Measurements from ENCODE around the gene EMC7. TPM values are rescaled to one million over a fixed set of nuclear protein-coding genes. Genes with fewer than 3 reads are reported as not detected.
A peak's percentile ranks its signal among the peaks of the same experiment; 100 is the strongest.

Gene EMC7
- total RNA-seq, 2 donors from 2014 or later = 27.4 to 27.8 TPM

DNA sequence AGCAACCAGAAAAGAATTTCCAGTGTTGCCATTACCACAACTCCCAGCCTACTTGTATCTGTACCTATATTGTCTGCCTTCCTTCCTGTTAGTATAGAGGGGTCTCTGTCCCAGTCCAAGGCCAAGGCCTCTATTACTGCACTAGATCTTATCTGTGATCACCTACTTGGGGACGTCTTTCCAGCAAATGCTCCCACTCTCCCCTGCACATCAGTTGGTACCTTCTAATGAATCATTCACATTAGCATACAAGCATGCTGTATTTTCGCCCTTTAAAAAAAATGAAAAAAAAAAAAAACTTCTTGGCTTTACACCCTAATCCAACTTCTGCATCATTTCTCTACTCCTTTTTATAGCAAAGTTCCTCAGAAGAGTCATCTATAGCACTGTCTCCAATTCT lies 57.8 kb downstream of the EMC7 start:
- intact Hi-C loops (cut with DNase I) = no loop called here
- 60 to 72% methylated on average over 2 of the region's 2 CpGs for WGBS, 2 donors
- H3K4me3 ChIP-seq = no peak overlapping the region
- H3K27ac ChIP-seq = no peak overlapping the region
- H3K4me1 ChIP-seq = peaks cover 7% of the 10 kb centered on the region
- no peak for ATAC-seq
- no peaks in the 10 kb centered on the region for H3K27me3 ChIP-seq
- H3K36me3 ChIP-seq (replicated peaks in 1 of 2; ENCODE audit: insufficient read depth in 1 of 2, low read depth in 2 of 2) = no peaks in the 10 kb centered on the region
- H3K9me3 ChIP-seq = no peaks in the 10 kb centered on the region
- no peak for DNase-seq
- TF ChIP-seq, protein P1, sequence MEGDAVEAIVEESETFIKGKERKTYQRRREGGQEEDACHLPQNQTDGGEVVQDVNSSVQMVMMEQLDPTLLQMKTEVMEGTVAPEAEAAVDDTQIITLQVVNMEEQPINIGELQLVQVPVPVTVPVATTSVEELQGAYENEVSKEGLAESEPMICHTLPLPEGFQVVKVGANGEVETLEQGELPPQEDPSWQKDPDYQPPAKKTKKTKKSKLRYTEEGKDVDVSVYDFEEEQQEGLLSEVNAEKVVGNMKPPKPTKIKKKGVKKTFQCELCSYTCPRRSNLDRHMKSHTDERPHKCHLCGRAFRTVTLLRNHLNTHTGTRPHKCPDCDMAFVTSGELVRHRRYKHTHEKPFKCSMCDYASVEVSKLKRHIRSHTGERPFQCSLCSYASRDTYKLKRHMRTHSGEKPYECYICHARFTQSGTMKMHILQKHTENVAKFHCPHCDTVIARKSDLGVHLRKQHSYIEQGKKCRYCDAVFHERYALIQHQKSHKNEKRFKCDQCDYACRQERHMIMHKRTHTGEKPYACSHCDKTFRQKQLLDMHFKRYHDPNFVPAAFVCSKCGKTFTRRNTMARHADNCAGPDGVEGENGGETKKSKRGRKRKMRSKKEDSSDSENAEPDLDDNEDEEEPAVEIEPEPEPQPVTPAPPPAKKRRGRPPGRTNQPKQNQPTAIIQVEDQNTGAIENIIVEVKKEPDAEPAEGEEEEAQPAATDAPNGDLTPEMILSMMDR (IDR thresholded peaks at IDR 0.05) = no peak
- TF ChIP-seq POLR2A (IDR thresholded peaks at IDR 0.05) = no peak

DNA sequence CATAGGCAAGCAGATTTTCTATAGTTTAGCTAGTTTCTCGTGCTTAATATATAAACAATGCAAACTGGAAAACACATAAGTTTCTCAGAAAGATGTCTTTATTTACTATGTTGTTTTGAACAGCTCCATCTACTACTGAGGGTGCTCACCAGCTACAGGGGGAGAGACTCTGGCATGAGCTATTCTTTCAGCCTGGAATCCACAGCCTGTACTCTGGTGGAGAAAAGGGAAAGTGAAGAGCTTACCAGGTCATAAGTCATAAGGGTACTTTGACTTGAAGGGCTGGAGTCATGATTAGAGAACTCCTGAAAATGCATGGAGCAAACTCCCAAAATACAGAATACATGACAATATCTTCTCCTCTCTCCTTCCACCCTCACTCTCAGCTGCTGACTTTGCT lies 58.3 kb downstream of the EMC7 start:
- 54 to 55% methylated on average over 1 of the region's 1 CpG for WGBS, 2 donors
- no peaks in the 10 kb centered on the region for H3K9me3 ChIP-seq
- no peaks in the 10 kb centered on the region for H3K27me3 ChIP-seq
- intact Hi-C loops (cut with DNase I) = no loop called here
- no peak for ATAC-seq
- no peak overlapping the region for H3K4me3 ChIP-seq
- TF ChIP-seq POLR2A (IDR thresholded peaks at IDR 0.05) = no peak
- TF ChIP-seq, protein P1 (IDR thresholded peaks at IDR 0.05) = no peak
- peaks cover 7% of the 10 kb centered on the region for H3K4me1 ChIP-seq
- H3K27ac ChIP-seq = no peak overlapping the region
- DNase-seq = no peak
- no peaks in the 10 kb centered on the region for H3K36me3 ChIP-seq (replicated peaks in 1 of 2; ENCODE audit: insufficient read depth in 1 of 2, low read depth in 2 of 2)

DNA sequence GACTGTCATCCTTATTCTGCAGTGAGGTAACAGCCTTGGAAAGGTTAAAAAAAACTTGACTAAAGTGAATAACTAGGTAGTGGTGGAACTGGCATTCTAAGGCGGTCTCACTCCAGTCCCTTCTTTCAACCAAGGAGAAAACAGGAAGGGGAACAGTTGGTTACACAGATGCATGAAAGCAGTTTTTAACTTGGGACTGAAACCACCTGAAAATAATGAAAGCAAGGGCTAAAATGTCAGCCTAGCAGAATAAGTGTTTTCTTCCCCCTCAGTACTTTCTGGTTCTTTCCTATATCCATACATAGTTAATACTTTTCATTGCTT lies 61.9 kb downstream of the EMC7 start:
- Histone ChIP-seq H3K4me1 (peaks cover 10% of the 10 kb centered on the region), H3K27ac (peak overlapping the region in 1 of 4 donors; percentile 92), H3K9me3 (no peaks in the 10 kb centered on the region), H3K4me3 (no peak overlapping the region), H3K27me3 (no peaks in the 10 kb centered on the region), H3K36me3 (replicated peaks in 1 of 2; ENCODE audit: insufficient read depth in 1 of 2, low read depth in 2 of 2) (no peaks in the 10 kb centered on the region)
- ATAC-seq (no peak), DNase-seq (no peak)
- intact Hi-C loops (cut with DNase I) = no loop called here
- 70 to 88% methylated on average over 1 of the region's 1 CpG for WGBS, 2 donors
- TF ChIP-seq, protein P1 (IDR thresholded peaks at IDR 0.05) = no peak
- no peak for TF ChIP-seq POLR2A (IDR thresholded peaks at IDR 0.05)

DNA sequence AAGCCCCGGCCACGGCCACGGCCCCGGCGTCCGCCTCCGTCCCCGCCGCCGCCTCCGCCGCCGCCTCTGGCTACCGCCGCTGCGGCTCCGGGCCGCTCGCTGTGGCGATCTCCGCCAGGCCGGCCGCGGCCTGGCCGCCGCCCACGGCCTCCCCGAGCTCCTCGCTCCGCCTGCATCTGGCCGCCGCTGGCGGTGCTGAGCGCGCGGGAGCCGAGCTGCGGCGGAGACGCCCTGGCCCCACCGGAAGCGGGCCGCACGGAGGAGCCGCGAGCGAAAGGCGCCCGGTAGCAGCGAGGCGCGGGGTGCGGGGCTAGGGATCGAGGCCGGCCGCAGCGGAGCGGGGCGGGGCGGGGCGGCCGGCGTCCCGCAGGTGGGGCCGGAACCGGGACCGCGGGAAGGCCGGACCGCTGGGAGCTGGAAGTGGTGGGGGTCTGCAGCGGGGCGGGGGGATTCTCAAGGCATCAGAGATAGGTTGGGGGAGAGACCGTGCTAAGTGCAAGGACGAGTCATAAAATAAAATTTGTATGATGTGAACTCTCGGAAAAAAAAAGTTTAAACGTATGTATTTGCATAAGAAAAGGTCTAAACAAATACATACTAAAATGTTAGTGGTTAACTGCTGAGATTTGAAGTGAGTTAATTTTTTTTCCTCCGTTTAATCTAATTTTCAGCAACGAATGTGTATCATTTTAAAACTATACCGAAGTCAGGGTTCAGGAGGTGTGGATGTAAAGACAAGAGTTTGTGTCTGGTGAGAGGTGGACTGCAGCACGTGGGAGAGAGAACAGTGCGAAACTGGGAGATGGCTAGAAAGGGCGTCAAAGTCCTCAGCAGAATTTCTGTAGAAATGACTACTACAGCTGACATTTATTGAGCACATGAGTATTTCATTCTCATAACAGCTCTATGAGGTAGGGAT lies 62.5 kb downstream of the EMC7 start, which contains the start of gene AVEN:
TSS of gene AVEN (minus strand) at position 334 of the 919 bp plus-strand sequence. CDS start at position 176, 158 bp downstream.
- intact Hi-C loops (cut with DNase I) = no loop called here
- Histone ChIP-seq H3K27ac (peak within 1 kb of the TSS; percentile 75 to 95 (median 88)), H3K36me3 (replicated peaks in 1 of 2; ENCODE audit: insufficient read depth in 1 of 2, low read depth in 2 of 2) (no peaks in the 10 kb centered on the region), H3K9me3 (no peaks in the 10 kb centered on the region), H3K27me3 (no peaks in the 10 kb centered on the region), H3K4me3 (peak within 1 kb of the TSS; percentile 80 to 81), H3K4me1 (peaks cover 10% of the 10 kb centered on the region)
- TF ChIP-seq POLR2A (IDR thresholded peaks at IDR 0.05) = no peak
- TF ChIP-seq, protein P1 (IDR thresholded peaks at IDR 0.05) = no peak
- WGBS, 2 donors = 0 to 3% methylated on average over 13 to 80 of the region's 82 CpGs
- DNase-seq (peak; percentile 46 to 64 (median 56)), ATAC-seq (peak; percentile 73)

Data from body of pancreas (tissue), 4 donors.